Lower lobe of right lung (tissue), 2 donors: ENCODE results near the gene DNASE1L1. TPM values are rescaled to one million over a fixed set of nuclear protein-coding genes. Genes with fewer than 3 reads are reported as not detected.

Experiments used
- ATAC-seq, 2 donors: fragments of 200-7000 bp; cut with Tn5 transposase; one replicate each; pipeline ENCODE4 v1.9.1; 2020 to 2022; ENCODE audit warnings: mild to moderate bottlenecking in 2 of 2, moderate library complexity in 2 of 2
- DNase-seq: peaks from one replicate; pipeline ENCODE4 v3.0.0-alpha.2; 2020
- H3K27ac ChIP-seq: fragments of 200-600 bp; one replicate; pipeline ENCODE4 v1.8.0; 2022
- H3K27me3 ChIP-seq: fragments of 200-600 bp; one replicate; pipeline ENCODE4 v1.8.0; 2022; ENCODE audit warnings: low read depth
- H3K36me3 ChIP-seq: fragments of 200-600 bp; one replicate; pipeline ENCODE4 v1.8.0; 2022; ENCODE audit warnings: mild to moderate bottlenecking
- H3K4me1 ChIP-seq: fragments of 200-600 bp; one replicate; pipeline ENCODE4 v1.8.0; 2022
- H3K4me3 ChIP-seq: fragments of 200-600 bp; one replicate; pipeline ENCODE4 v1.8.0; 2022; ENCODE audit warnings: mild to moderate bottlenecking
- H3K9me3 ChIP-seq: fragments of 200-600 bp; one replicate; pipeline ENCODE4 v1.8.0; 2022
- CTCF ChIP-seq: fragments of 200-600 bp; IDR thresholded peaks from one replicate; pipeline ENCODE4 v1.8.0; 2022; ENCODE audit warnings: antibody characterized with exemption, mild to moderate bottlenecking
- intact Hi-C: fragments of 100-400 bp; cut with DNase I; formaldehyde crosslinking; loops from one replicate; pipeline ENCODE4 v1.11.0; 2022
- total RNA-seq: library from RNA; stranded (reverse); fragmentation: NEBNext Ultra II Directional; extraction: Animal tissue kit (Norgen Biotek cat#: 25700); gene quantifications from one replicate; pipeline ENCODE4 v1.2.1, GENCODE V29; 2021
- donor health status: DM: no; HTN: yes; CAD: no; lungs with severe emphysema.

DNASE1L1 gene
- total RNA-seq, 1 donor from 2014 or later: 36.1 TPM

- Histone ChIP-seq H3K27me3 (no peaks in the 10 kb centered on the region), H3K27ac (peak overlapping the region; percentile 88), H3K36me3 (peaks cover 56% of the 10 kb centered on the region), H3K4me3 (peak overlapping the region; percentile 75), H3K4me1 (peaks cover 39% of the 10 kb centered on the region), H3K9me3 (no peaks in the 10 kb centered on the region)
- ATAC-seq (no peak), DNase-seq (no peak)
- intact Hi-C loops: no loop called here
- no peak for TF ChIP-seq CTCF
Observed at GRCh38 chrX:154367474-154368308, 41.4 kb downstream of the DNASE1L1 start.

GRCh38 chrX:154366666-154367055 is 42.4 kb downstream of the DNASE1L1 start:
- DNase-seq: no peak
- H3K36me3 ChIP-seq: peaks cover 67% of the 10 kb centered on the region
- H3K27ac ChIP-seq: no peak overlapping the region

GRCh38 chrX:154365997-154366665 is 42.9 kb downstream of the DNASE1L1 start:
- no peak overlapping the region for H3K27ac ChIP-seq
- no peak for DNase-seq

More at GRCh38 chrX:154366666-154367055, 42.4 kb downstream of the DNASE1L1 start:
- Histone ChIP-seq H3K4me1 (peaks cover 29% of the 10 kb centered on the region), H3K9me3 (no peaks in the 10 kb centered on the region), H3K4me3 (no peak overlapping the region), H3K27me3 (no peaks in the 10 kb centered on the region)
- intact Hi-C loops: no loop called here
- TF ChIP-seq CTCF: no peak
- ATAC-seq: no peak

GRCh38 chrX:154365052-154365600 is 43.9 kb downstream of the DNASE1L1 start:
- Histone ChIP-seq H3K9me3 (no peaks in the 10 kb centered on the region), H3K27me3 (no peaks in the 10 kb centered on the region), H3K4me3 (no peak overlapping the region), H3K4me1 (peaks cover 29% of the 10 kb centered on the region), H3K36me3 (peaks cover 80% of the 10 kb centered on the region), H3K27ac (no peak overlapping the region)
- DNase-seq: no peak
- intact Hi-C loops: no loop called here
- no peak for ATAC-seq
- TF ChIP-seq CTCF: no peak

More at GRCh38 chrX:154365997-154366665, 42.9 kb downstream of the DNASE1L1 start:
- no peaks in the 10 kb centered on the region for H3K27me3 ChIP-seq
- no peak for TF ChIP-seq CTCF
- no peak for ATAC-seq
- intact Hi-C loops: no loop called here
- H3K4me3 ChIP-seq: no peak overlapping the region
- no peaks in the 10 kb centered on the region for H3K9me3 ChIP-seq
- peaks cover 29% of the 10 kb centered on the region for H3K4me1 ChIP-seq
- H3K36me3 ChIP-seq: peaks cover 72% of the 10 kb centered on the region

- Histone ChIP-seq H3K4me3 (no peak overlapping the region), H3K27ac (no peak overlapping the region), H3K4me1 (peaks cover 29% of the 10 kb centered on the region), H3K36me3 (peaks cover 92% of the 10 kb centered on the region), H3K27me3 (no peaks in the 10 kb centered on the region), H3K9me3 (no peaks in the 10 kb centered on the region)
- ATAC-seq: no peak
- no peak for DNase-seq
- no peak for TF ChIP-seq CTCF
- intact Hi-C loops: no loop called here
Observed at GRCh38 chrX:154363706-154364439, 45.2 kb downstream of the DNASE1L1 start.
